GM21576 (cell line): ENCODE measurements around the gene HNRNPU.
A peak's percentile ranks its signal among the peaks of the same experiment; 100 is the strongest.
"Not testable (repeated sequence)": the region's sequence is repeated elsewhere in the genome, so short reads cannot be mapped to it uniquely, and the experiment has no call there.

ENCODE experiments used
- ATAC-seq: cut with Tn5 transposase; IDR thresholded peaks from one replicate; pipeline ENCODE4 v1.9.1; 2021; ENCODE audit warnings: mild to moderate bottlenecking, moderate library complexity; ENCODE audit not compliant: unreplicated experiment

The HNRNPU gene

DNA sequence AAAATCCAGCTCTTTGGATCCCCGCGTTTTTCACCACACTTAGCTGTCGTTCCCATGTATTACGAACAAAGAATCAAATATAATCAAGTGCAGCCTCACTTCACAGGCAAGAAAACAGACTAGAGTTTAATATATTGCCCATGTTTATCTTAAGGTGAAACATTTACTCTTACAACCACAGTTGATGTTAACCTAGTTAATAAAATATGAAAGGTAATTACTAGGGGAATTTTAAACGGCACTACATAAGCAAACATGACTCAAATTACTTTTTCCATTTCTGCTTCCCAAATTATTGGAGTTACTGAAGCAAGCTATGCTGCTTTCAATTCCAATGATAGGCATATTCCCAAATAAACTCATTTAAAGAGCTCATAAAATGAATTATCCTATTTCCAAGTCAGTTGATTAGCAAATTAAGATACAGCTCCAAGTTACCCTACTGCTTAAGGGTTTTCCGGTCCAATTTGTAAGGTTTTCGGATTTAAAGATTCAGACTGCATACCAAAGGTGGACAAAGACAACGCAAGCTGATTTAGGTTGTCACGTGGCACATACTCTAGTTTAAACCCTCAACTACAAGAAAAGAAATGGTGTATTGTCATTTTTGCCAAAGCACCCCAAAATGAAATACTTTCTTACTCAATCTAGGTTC is 22.9 kb downstream of the HNRNPU start:
- no peak for ATAC-seq

DNA sequence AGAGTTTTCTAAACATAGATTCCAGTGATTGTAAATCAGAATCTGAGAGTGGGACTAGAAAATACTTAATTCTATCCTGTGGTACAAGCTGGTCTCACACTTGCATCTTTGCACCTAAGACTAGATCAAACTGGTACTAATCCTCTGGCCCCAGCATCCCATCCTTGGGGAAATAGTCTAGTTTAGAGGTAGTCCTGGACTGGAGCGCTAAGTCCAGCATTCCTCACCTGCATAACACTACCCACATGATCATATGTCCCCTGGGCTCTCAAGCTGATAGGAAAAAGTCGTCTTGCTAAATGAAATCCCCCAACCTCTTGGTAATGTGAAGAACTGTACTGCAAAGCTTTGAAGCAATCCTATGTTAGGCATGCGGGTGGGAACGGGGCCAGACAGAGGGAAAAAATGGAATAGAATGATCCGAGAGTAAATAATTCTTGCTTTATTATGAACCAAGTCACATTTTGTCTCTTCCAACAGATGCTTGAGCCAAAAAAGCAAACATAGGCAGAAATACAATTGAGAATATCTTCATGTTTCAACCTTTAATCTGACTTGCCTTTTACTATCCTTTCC is 24.0 kb downstream of the HNRNPU start:
- ATAC-seq, result no peak

DNA sequence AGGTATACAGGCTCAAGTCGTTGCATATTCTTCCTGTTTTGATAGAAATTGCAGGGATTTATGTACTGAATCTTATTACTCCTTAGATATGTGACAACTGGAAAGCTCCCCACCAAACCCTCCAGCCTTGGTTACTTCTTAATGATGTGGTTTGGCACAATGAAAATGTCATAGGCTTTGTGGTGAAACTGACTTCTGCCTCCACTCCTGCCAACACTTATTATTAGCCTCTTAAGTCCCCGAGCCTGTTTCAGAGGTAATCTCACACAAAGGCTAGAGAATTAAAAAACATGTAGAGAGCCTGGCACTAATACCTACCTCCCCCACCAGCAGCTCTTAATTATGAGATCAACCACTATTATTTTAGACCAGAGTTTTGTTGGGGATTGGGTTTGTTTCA is 24.7 kb downstream of the HNRNPU start:
- ATAC-seq, result no peak

DNA sequence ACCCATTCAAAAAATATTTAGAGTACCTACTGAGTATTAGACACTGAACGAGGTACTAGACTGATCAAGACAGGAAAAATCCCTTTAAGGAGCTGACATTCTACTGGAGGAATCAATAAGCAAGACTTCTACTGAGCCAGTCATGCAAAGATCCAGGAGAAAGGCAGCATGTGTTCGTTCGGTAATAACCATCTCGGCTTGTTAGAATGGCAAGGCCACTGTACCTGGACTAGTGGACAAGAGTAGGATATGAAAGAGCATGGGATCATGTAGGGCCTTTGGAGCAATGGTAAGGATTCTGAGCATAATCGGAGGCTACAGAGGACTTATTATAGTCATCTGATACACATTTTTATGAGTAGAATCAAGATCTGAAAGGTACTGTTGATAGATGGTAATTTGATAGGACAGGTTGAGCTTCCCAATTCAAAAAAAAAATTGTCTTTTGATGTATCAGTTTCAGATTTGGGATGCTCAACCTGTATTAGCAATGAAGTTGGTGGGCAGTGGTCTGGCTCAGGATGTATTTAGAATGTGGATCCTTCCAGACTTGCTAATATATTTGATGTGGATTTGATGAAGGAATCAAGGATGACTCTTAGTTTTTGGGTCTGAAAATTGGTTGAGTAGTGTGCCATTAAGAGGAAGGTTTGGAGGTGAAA is 26.6 kb downstream of the HNRNPU start:
- no peak for ATAC-seq

DNA sequence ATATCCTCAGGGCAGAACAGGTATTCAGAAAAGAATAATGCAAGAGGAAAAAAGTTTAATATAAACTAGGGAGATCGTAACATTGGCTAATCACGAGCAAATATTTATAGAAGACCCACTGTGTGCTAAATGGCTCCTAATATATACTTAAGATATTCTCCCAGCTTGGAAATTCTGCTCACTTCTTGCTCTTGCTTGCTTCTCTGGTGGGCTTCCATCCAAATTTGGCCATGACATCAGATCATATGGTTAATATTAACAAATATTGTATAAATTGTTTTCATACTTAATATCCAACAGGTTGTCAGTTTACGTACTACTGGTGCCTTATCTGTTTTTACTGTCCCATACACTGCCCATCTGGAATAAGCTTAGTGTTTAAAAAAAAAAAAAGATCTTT is 27.8 kb downstream of the HNRNPU start:
- no peak for ATAC-seq

DNA sequence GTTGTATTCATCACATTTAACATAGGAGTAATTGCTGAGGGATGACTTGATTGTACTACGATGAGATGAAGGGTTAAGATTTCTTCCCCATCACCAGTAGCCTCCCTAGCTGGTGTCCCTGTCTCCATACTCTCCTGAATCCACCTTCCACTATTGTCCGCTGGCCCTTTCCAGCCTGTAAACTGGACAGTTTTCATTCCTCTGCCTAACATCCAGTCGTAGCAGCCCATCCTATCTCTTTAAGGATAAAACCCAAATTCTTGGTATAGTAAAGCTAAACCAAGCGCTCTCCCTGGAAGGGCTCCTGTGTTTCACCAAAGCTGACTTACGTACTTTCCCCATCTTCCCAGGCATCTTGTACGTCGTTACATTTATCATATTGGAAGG is 28.2 kb downstream of the HNRNPU start:
- ATAC-seq, result no peak

DNA sequence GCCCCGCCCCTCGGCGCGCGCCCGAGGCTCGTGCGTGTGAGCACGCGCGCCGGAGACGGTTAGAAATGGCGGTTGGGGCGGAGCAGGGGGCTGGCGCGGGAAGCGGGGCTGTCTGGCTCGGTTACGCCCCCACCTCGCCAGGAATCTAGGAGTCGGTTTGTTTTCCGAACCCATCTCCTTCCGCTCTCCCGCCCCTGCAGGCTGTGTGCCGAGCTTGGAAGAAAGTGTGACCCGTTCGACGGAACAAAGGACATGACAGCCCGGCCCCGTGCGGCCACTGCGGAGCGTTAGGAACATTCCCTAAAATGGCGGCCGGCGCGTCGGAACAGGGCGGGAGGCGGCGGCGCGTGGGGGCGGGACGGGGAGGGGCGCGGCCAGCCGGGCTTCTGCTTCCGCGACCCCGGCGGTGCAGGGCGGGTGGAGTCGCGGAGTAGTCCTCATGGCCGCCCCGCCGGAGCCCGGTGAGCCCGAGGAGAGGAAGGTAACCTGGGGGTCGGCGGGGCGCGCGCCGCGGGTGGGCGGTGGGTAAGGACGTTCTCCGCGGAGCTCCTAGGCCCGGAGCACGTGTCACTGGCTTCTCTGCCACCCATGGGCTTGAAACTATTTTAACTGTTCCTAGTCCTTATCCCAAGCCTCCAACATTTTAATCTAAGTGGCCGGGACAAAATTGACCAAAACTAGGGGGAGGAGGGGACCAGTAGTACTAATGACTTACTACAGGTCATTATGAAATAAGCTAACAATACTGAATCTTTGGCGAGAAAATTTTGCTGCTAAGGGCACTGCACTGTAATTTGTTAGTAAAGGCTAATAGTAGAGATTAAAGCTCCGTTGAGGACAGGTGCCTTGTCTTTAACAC is 28.8 kb downstream of the HNRNPU start, which contains the start of gene COX20:
COX20 (plus strand) TSS at position 383 of the 859 bp plus-strand sequence; CDS start at position 440, 57 bp downstream.
- ATAC-seq, result peak; percentile 54

DNA sequence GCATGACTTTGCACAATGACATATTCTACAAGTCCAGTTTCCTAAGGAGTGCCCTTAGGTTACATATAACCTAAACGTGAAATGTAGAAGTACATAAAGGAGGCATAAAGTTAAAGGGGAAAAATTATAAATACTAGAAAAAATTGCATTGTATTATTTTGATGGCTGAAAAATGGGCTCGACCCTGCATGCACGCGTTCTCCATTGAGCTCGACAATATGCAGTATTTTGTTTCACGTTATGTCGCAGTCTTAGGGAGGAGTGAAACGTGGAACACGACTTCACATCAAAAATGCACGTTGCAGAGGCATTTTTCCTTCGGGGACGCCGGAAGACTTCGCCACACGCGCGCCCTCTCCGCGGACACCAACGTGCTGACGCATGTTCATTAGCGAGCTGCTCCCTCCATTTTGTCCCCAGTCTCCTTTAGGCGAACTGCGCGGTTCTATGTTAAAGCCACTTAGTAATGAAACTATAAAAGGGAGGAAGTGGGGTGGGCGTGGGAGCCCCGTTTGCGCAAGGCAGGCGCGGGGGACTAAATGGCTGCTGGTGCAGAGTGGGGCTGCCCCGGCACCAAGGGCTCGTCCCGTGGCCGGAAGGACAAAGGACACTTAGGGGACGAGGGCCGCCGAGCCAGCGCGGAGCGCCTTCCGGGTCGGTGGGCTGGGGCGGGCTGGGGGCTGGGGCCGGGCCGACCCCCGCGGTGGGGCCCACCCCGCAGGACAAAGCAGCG is 29.6 kb downstream of the HNRNPU start:
- peak; percentile 58 for ATAC-seq

DNA sequence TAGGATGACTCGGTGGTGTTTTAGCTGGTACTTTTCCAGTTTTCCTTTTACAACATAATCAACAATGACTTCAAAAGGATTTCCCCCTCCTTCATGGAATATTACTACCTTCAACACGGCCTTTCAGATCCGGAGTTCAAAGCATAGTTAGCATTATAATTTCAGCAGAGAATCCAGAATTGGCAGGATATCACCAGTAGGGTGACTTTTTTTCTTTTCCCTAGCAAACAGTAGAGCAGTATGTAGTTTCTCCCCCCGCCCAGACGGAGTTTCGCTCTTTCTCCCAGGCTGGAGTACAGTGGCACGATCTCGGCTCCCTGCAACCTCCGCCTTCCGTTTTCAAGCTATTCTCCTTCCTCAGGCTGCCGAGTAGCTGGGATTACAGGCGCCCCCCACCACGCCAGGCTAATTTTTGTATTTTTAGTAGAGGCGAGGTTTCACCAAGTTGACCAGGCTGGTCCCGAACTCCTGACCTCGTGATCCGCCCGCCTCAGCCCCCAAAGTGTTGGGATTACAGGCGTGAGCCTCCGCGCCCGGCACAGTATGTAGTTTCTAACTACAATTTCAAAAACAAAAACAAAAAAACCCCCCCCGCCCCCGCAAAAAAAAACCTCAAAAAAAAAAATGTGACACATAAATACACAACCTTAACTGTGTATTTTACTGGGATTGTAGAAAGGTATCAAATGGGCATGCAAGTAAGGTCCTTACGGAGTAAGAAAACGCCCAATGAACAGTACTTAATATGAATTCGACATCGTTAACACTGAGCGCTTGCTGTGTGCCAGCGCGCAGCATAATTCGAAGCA is 30.4 kb downstream of the HNRNPU start:
- no peak for ATAC-seq

DNA sequence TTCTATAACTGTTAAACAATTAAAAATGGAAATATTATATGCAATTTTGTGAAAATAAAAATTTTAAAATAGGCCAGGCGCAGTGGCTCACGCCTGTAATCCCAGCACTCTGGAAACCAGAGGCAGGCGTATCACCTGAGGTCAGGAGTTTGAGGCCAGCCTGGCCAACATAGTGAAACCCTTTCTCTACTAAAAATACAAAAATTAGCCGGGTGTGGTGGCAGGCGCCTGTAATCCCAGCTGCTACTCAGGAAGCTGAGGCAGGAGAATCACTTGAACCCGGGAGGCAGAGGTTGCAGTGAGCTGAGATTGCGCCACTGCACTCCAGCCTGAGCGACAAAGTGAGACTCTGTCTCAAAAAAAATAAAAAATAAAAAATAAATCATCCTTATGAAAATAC is 31.1 kb downstream of the HNRNPU start:
- not testable (repeated sequence) for ATAC-seq

DNA sequence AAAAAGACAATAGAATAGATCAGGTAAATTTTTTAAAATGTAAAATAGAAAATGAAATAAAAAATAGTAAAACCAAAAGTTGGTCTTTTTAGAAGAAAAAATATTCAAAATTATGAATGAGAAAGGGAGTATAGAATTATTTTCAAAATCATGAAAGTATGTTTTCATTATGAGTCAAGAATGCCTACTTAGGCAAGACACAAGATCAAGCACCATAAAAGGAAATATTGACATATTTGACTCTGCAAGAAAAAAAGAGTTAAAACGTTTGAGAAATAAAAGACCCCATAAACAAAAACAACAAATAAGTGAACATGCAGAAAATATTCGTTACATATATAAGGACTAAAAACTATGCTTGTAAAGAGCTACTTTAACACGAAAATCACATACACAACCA is 33.7 kb downstream of the HNRNPU start:
- no peak for ATAC-seq

DNA sequence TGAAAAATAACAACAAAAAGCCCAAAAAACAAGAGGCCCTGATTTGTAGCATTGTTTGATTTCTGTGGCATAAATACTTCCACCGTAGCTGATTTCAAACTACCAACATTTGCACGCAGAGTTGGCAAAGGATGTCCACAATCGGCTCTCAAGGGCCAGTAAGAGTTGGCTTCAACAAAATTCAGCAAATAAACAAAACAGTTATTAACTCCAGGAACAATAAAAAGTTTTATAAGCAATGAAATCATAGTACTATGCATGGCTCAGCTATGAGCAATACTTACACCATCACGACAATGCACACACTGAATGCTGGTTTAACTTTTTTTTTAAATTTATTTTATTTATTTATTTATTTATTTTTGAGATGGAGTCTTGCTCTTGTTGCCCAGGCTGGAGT is 37.6 kb downstream of the HNRNPU start:
- no peak for ATAC-seq

DNA sequence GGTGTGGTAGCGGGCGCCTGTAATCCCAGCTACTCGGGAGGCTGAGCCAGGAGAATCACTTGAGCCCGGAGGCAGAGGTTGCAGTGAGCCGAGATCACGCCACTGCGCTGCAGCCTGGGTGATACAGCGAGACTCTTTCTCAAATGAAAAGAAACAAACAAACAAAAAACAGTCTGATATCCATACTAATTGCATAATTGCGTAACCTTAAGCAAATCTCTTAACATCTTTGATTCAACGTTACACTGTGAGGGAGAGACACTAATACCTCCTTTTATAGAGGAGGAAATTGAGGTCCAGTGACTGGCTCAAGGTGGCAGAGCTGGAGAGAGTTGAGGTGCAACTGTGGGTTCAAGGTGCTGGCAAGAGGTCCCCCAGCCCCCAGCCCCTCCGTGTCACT is 41.5 kb downstream of the HNRNPU start:
- no peak for ATAC-seq

DNA sequence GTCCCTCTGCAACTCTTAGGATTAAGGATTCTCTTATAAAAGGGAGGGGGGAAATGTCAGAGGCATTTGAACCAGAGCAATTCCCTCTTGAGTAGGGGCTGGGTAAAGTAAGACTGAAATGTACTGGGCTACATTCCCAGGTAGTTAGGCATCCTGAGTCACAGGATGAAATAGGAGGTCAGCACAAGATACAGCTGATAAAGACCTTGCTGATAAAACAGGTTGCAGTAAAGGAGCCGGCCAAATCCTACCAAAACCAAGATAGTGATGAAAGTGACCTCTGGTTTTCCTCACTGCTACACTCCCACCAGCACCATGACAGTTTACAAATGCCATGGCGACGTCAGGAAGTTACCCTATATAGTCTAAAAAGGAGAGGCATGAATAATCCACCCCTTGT is 43.2 kb downstream of the HNRNPU start:
- no peak for ATAC-seq

DNA sequence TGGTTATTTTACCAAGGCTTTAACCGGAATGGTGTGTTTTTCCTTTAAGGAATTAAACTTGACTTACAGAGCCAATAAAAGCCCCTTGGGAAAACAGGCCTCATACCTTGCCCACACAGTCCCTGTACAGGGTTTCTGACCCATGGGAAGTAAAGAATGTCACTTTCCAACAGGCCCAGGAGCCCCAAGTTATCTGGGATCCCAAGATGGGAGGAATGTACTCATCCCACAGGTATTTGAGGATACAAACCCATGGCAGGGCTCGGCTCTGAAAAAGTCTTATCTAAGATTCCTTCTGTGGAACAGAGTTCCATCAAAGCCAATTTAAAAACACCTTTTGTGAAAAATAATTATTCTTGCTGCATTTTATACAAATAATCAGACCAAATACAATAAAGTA is 44.2 kb downstream of the HNRNPU start:
- ATAC-seq, result no peak

DNA sequence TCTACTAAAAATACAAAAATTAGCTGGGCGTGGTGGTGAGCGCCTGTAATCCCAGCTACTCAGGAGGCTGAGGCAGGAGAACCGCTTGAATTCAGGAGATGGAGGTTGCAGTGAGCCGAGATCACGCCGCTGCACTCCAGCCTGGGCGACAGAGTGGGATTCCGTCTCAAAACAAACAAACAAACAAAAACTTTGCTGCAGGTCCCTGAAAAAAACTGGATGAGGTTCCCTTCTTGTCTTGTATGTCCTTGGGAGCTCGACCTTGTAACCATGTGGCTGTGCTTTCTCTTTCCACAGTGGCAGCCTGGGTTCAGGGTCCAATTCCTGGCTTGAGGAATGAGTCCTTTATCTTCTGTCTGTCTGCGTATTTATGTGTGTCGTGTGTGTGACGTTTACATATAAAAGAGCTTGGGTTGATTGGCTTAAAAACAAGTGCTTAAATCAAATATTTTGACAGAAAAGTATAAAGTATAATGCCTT is 46.9 kb downstream of the HNRNPU start:
- no peak for ATAC-seq

DNA sequence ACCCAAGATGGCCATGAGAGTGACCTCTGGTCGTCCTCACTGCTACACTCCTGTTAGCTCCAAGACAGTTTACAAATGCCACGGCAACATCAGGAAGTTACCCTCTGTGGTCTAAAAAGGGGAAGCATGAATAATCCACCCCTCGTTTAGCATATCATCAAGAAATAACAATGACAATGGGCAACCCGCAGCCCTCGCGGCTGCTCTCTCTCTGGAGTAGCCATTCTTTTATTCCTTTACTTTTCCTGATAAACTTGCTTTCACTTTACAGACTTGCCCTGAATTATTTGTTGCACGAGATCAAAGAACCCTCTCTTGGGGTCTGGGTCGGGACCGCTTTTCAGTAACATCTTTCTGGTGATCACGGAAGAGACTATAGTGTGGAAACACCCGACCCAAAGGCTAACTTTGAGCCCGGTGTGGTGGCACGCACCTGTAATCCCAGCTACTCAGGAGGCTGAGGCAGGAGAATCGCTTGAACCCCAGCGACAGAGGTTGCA is 48.7 kb downstream of the HNRNPU start:
- no peak for ATAC-seq

DNA sequence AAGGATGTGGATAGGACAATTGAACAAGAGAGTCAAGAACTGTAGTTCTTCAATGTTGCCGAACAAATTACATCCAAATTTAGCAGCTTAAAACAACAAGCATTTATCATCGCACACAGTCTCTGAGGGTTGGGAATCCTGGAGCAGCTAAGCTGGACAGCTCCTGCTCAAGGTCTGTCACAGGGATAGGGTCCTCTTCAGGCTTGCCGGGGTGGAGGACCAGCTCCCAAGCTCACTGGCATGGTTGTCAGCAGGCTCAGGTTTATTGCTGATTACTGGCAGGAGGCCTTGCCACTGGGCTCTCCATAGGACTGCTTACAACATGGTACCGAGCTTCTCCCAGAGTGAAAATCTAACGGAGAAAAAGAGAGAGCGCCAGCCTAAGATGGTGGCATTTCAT is 51.0 kb downstream of the HNRNPU start:
- no peak for ATAC-seq

DNA sequence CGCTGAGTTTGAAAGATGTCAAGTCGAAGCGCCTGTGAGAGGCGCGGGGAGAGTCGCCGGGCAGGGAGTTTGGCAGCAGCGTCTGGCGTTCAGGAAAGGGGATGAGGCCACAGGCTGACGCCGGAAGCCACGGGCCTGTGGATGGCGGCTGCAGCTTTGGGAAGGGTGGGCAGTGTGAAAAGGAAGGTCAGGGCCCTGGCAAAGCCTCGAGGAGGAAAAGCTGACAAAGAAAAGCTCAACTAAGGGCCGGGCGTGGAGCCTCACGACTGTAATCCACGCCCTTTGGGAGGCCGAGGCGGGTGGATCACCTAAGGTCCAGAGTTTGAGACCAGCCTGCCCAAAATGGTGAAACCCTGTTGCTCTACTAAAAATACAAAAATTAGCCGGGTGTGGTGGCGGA is 54.1 kb downstream of the HNRNPU start:
- ATAC-seq, result no peak

DNA sequence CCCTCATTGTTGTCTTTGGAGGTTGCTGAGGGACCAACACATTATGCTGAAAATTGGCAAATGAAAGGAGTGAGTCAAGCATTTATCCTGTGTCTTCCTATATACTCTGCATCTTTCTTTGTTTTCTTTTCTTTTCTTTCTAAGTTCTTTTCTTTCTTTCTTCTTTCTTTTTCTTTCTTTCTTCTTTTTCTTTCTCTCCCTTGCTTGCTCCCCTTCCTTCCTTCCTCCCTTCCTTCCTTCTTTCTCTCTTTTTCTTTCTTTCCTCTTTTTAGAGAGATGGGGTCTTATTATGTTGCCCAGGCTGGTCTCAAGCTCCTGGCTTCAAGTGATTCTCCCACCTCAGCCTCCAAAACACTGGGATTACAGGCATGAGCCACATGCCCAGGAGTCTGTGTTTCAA is 57.2 kb downstream of the HNRNPU start:
- no peak for ATAC-seq
